ENCODE measurements around the gene TRIO.

TRIO gene

GRCh38 chr5:14283139-14283538, 140.0 kb downstream of the TRIO start:
- DNase-seq, result no peak
- H3K4me3 ChIP-seq (ENCODE audit: low read depth in 1 of 2, low read length in 2 of 2), result no peak overlapping the region
- no peak for ATAC-seq (ENCODE audit: insufficient read depth, low read depth)
- H3K36me3 ChIP-seq (ENCODE audit: insufficient read depth, low read length), result no peaks in the 10 kb centered on the region
- no peak overlapping the region for H3K9ac ChIP-seq (ENCODE audit: low read depth, low read length)
- no peak for TF ChIP-seq EZH2 (IDR thresholded peaks at IDR 0.05; ENCODE audit: borderline replicate concordance, low read depth, low read length, severe bottlenecking)
- TF ChIP-seq CTCF (IDR thresholded peaks at IDR 0.05; ENCODE audit: borderline replicate concordance, extremely low read depth, low read length, poor library complexity, severe bottlenecking), result no peak
- H3K27ac ChIP-seq (ENCODE audit: low read length), result no peak overlapping the region
- no peaks in the 10 kb centered on the region for H3K9me3 ChIP-seq (ENCODE audit: insufficient read depth, low read length, severe bottlenecking)
- no peaks in the 10 kb centered on the region for H4K20me1 ChIP-seq (ENCODE audit: insufficient read depth, low read length)
- no peak overlapping the region for H3K4me2 ChIP-seq (ENCODE audit: insufficient read depth, low read length)
- no peaks in the 10 kb centered on the region for H3K79me2 ChIP-seq (ENCODE audit: insufficient read depth, low read length)
- no peaks in the 10 kb centered on the region for H3K27me3 ChIP-seq (ENCODE audit: insufficient read depth, low read length, poor library complexity)
- H2AFZ ChIP-seq (ENCODE audit: low read depth, low read length), result no peak overlapping the region
- H3K4me1 ChIP-seq (ENCODE audit: insufficient read depth, low read length), result no peaks in the 10 kb centered on the region

GRCh38 chr5:14284392-14285148, 141.4 kb downstream of the TRIO start:
- Histone ChIP-seq H3K4me2 (ENCODE audit: insufficient read depth, low read length) (no peak overlapping the region), H2AFZ (ENCODE audit: low read depth, low read length) (no peak overlapping the region), H3K9me3 (ENCODE audit: insufficient read depth, low read length, severe bottlenecking) (no peaks in the 10 kb centered on the region), H3K36me3 (ENCODE audit: insufficient read depth, low read length) (no peaks in the 10 kb centered on the region), H3K27ac (ENCODE audit: low read length) (no peak overlapping the region), H3K4me3 (ENCODE audit: low read depth in 1 of 2, low read length in 2 of 2) (no peak overlapping the region), H3K4me1 (ENCODE audit: insufficient read depth, low read length) (no peaks in the 10 kb centered on the region), H3K79me2 (ENCODE audit: insufficient read depth, low read length) (no peaks in the 10 kb centered on the region), H3K9ac (ENCODE audit: low read depth, low read length) (no peak overlapping the region), H4K20me1 (ENCODE audit: insufficient read depth, low read length) (no peaks in the 10 kb centered on the region), H3K27me3 (ENCODE audit: insufficient read depth, low read length, poor library complexity) (no peaks in the 10 kb centered on the region)
- no peak for TF ChIP-seq EZH2 (IDR thresholded peaks at IDR 0.05; ENCODE audit: borderline replicate concordance, low read depth, low read length, severe bottlenecking)
- no peak for TF ChIP-seq CTCF (IDR thresholded peaks at IDR 0.05; ENCODE audit: borderline replicate concordance, extremely low read depth, low read length, poor library complexity, severe bottlenecking)
- DNase-seq (no peak), ATAC-seq (ENCODE audit: insufficient read depth, low read depth) (no peak)

GRCh38 chr5:14286007-14286406, 142.9 kb downstream of the TRIO start:
- Histone ChIP-seq H3K27me3 (ENCODE audit: insufficient read depth, low read length, poor library complexity) (no peaks in the 10 kb centered on the region), H3K4me2 (ENCODE audit: insufficient read depth, low read length) (no peak overlapping the region), H2AFZ (ENCODE audit: low read depth, low read length) (no peak overlapping the region), H3K4me1 (ENCODE audit: insufficient read depth, low read length) (no peaks in the 10 kb centered on the region), H3K27ac (ENCODE audit: low read length) (no peak overlapping the region), H4K20me1 (ENCODE audit: insufficient read depth, low read length) (no peaks in the 10 kb centered on the region), H3K9me3 (ENCODE audit: insufficient read depth, low read length, severe bottlenecking) (no peaks in the 10 kb centered on the region), H3K9ac (ENCODE audit: low read depth, low read length) (no peak overlapping the region), H3K36me3 (ENCODE audit: insufficient read depth, low read length) (no peaks in the 10 kb centered on the region), H3K79me2 (ENCODE audit: insufficient read depth, low read length) (no peaks in the 10 kb centered on the region), H3K4me3 (ENCODE audit: low read depth in 1 of 2, low read length in 2 of 2) (no peak overlapping the region)
- no peak for DNase-seq
- no peak for ATAC-seq (ENCODE audit: insufficient read depth, low read depth)
- TF ChIP-seq CTCF (IDR thresholded peaks at IDR 0.05; ENCODE audit: borderline replicate concordance, extremely low read depth, low read length, poor library complexity, severe bottlenecking) (no peak), EZH2 (IDR thresholded peaks at IDR 0.05; ENCODE audit: borderline replicate concordance, low read depth, low read length, severe bottlenecking) (no peak)
